RPMI8226 (cell line): ENCODE data around the gene B4GALNT4.
"Not testable (repeated sequence)": the region's sequence is repeated elsewhere in the genome, so short reads cannot be mapped to it uniquely, and the experiment has no call there.

Experiments used
- DNase-seq: peaks from one replicate; pipeline ENCODE4 v3.0.0-alpha.2; 2015

The B4GALNT4 gene

GRCh38 chr11:394034-394857 is 24.9 kb downstream of the B4GALNT4 start, which contains the start of gene PKP3:
Gene PKP3, plus strand, starts transcription at chr11:394209. Its CDS starts 84 bp downstream, at chr11:394293.
- peak; percentile 43 for DNase-seq

GRCh38 chr11:394858-395655 is 25.8 kb downstream of the B4GALNT4 start:
- no peak for DNase-seq

GRCh38 chr11:395866-396265 is 26.6 kb downstream of the B4GALNT4 start:
- DNase-seq = no peak

GRCh38 chr11:396511-396947 is 27.2 kb downstream of the B4GALNT4 start:
- DNase-seq = peak; percentile 26

GRCh38 chr11:396948-397548 is 27.7 kb downstream of the B4GALNT4 start:
- no peak for DNase-seq

GRCh38 chr11:398826-399225 is 29.5 kb downstream of the B4GALNT4 start:
- no peak for DNase-seq

GRCh38 chr11:399731-400211 is 30.5 kb downstream of the B4GALNT4 start:
- no peak for DNase-seq

GRCh38 chr11:400241-400689 is 31.0 kb downstream of the B4GALNT4 start:
- no peak for DNase-seq

- DNase-seq = not testable (repeated sequence)
Observed at GRCh38 chr11:401196-401595, 31.9 kb downstream of the B4GALNT4 start.

- DNase-seq = no peak
Observed at GRCh38 chr11:403021-403760, 33.9 kb downstream of the B4GALNT4 start.

- no peak for DNase-seq
Observed at GRCh38 chr11:403761-404431, 34.6 kb downstream of the B4GALNT4 start.

GRCh38 chr11:404551-405264 is 35.4 kb downstream of the B4GALNT4 start:
- no peak for DNase-seq

GRCh38 chr11:405323-405953 is 36.1 kb downstream of the B4GALNT4 start:
- no peak for DNase-seq

GRCh38 chr11:405954-406795 is 36.9 kb downstream of the B4GALNT4 start:
- DNase-seq = no peak

- peak; percentile 92 for DNase-seq
Observed at GRCh38 chr11:406796-407650, 37.7 kb downstream of the B4GALNT4 start.

GRCh38 chr11:407651-408123 is 38.4 kb downstream of the B4GALNT4 start:
- DNase-seq = no peak

GRCh38 chr11:408154-409007 is 39.1 kb downstream of the B4GALNT4 start:
- no peak for DNase-seq
